ENCODE data around the gene CACNG4. TPM values are rescaled to one million over a fixed set of nuclear protein-coding genes. Genes with fewer than 3 reads are reported as not detected.

Gene CACNG4
- total and polyA plus RNA-seq, 2 of the 4 experiments (the other 2 are of a cell fraction) = under 0.01 to 0.53 TPM

DNA sequence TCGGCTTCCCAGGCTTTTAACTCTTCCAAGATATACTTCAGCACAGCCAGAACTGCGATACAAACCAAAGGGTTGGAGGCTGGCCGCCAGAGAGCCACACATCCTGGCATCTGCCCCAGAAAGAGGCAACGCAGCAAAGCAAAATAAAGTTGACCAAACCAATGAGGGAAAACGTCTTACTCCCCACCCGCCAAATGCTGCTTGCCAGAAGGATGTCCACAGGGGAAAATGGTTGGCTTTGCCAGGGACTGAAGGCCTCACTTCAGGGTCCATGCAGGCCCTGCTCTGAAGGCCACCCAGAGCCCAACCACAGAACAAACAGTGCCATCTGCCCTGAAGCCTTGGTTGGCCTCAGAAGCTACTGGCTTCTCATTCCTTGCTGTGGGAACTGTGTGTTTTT is 94.9 kb downstream of the CACNG4 start:
- Histone ChIP-seq H4K91ac (ENCODE audit: insufficient read depth, low read depth, low read length) (no peak overlapping the region), H3K4ac (ENCODE audit: low read depth, low read length) (no peak overlapping the region), H4K5ac (ENCODE audit: low read depth, low read length) (no peak overlapping the region), H2BK15ac (ENCODE audit: low read depth, low read length) (no peak overlapping the region), H2BK5ac (ENCODE audit: low read depth, low read length, poor library complexity, severe bottlenecking) (no peak overlapping the region), H3K9me1 (ENCODE audit: insufficient read depth, low read length) (peaks cover 5% of the 10 kb centered on the region), H2BK20ac (ENCODE audit: low read depth, low read length) (no peak overlapping the region), H3K4me2 (ENCODE audit: low read depth, low read length) (no peak overlapping the region), H4K8ac (ENCODE audit: low read depth in 2 of 2, low read length in 2 of 2) (no peak overlapping the region), H2AFZ (replicated peaks; ENCODE audit: low read length, poor library complexity) (peak overlapping the region; percentile 32), H3K4me3 (ENCODE audit: insufficient read depth, low read depth, low read length) (no peak overlapping the region), H3K56ac (ENCODE audit: extremely low read depth, insufficient read depth, low read length) (no peak overlapping the region), H3K27ac (ENCODE audit: insufficient read depth, low read length) (no peak overlapping the region), H3K18ac (ENCODE audit: low read depth, low read length) (no peak overlapping the region), H3K79me1 (ENCODE audit: low read depth in 1 of 2, low read length in 2 of 2) (no peaks in the 10 kb centered on the region), H3K14ac (replicated peaks; ENCODE audit: low read depth, low read length) (no peak overlapping the region), H3K9me3 (ENCODE audit: control insufficient read depth, insufficient read depth, low read length) (no peaks in the 10 kb centered on the region), H3K23ac (ENCODE audit: low read depth, low read length) (no peak overlapping the region), H3K36me3 (ENCODE audit: control insufficient read depth, insufficient read depth, low read length) (no peaks in the 10 kb centered on the region), H2BK120ac (ENCODE audit: low read depth, low read length) (no peak overlapping the region), H3K27me3 (ENCODE audit: control insufficient read depth, insufficient read depth, low read length) (no peaks in the 10 kb centered on the region), H2AK9ac (replicated peaks; ENCODE audit: low read depth, low read length, poor library complexity) (peak overlapping the region; percentile 13), H3K9ac (ENCODE audit: low read depth, low read length) (no peak overlapping the region), H2AK5ac (ENCODE audit: low read depth, low read length) (no peak overlapping the region), H4K20me1 (ENCODE audit: insufficient read depth, low read length) (0 out of 2 replicates have a peak, but pooled peaks cover 4% of the 10 kb centered on the region), H3K4me1 (ENCODE audit: control insufficient read depth, insufficient read depth, low read length) (peaks cover 4% of the 10 kb centered on the region)
- no TSS peak for BruUV-seq (replicated peaks)
- ChIA-PET CTCF (interaction anchor here (0.6 kb wide), 1 partner anchor 91 kb away, joined by 8 read pairs; no protein-coding TSS in a partner anchor), POLR2A (ENCODE audit: unreplicated experiment) (no interaction called here)
- dilution Hi-C loops (cut with HindIII; ENCODE audit: low sequenced_read_pairs, unreplicated experiment) (no loop called here), intact Hi-C loops (cut with micrococcal nuclease) (no loop called here), in situ Hi-C loops (cut with MboI; ENCODE audit: low sequenced_read_pairs) (no loop called here)
- no CpG with 5 or more reads among the region's 6 CpGs for WGBS, 2 experiments (ENCODE audit: extremely low coverage in 2 of 2, insufficient read length in 1 of 2)
- no peak for ATAC-seq (ENCODE audit: low read depth)
- TF ChIP-seq MAZ (IDR thresholded peaks at IDR 0.05; ENCODE audit: borderline replicate concordance, low read depth, low read length) (no peak), MAFK (IDR thresholded peaks at IDR 0.05; ENCODE audit: low read depth, low read length) (no peak), NFE2L2 (IDR thresholded peaks at IDR 0.05; ENCODE audit: low read depth, low read length) (no peak), BHLHE40 (IDR thresholded peaks at IDR 0.05; ENCODE audit: low read depth, low read length) (no peak), MXI1 (IDR thresholded peaks at IDR 0.05; ENCODE audit: borderline replicate concordance, low read depth, low read length) (no peak), RCOR1 (IDR thresholded peaks at IDR 0.05; ENCODE audit: insufficient replicate concordance, low read length) (no peak), RAD21 (IDR thresholded peaks at IDR 0.05; ENCODE audit: low read length) (no peak), CEBPB (IDR thresholded peaks at IDR 0.05; ENCODE audit: low read depth, low read length) (no peak), CHD1 (IDR thresholded peaks at IDR 0.05; ENCODE audit: low read depth, low read length) (no peak), USF2 (IDR thresholded peaks at IDR 0.05; ENCODE audit: low read depth, low read length) (no peak), FOS (IDR thresholded peaks at IDR 0.05; ENCODE audit: low read depth, low read length) (no peak), SMC3 (IDR thresholded peaks at IDR 0.05; ENCODE audit: low read depth, low read length) (no peak), RFX5 (IDR thresholded peaks at IDR 0.05; ENCODE audit: low read depth, low read length) (no peak), POLR2A (IDR thresholded peaks at IDR 0.05; ENCODE audit: low read depth, low read length) (no peak)
- TF ChIP-seq, protein P1, sequence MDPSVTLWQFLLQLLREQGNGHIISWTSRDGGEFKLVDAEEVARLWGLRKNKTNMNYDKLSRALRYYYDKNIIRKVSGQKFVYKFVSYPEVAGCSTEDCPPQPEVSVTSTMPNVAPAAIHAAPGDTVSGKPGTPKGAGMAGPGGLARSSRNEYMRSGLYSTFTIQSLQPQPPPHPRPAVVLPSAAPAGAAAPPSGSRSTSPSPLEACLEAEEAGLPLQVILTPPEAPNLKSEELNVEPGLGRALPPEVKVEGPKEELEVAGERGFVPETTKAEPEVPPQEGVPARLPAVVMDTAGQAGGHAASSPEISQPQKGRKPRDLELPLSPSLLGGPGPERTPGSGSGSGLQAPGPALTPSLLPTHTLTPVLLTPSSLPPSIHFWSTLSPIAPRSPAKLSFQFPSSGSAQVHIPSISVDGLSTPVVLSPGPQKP (IDR thresholded peaks at IDR 0.05; ENCODE audit: borderline replicate concordance, low read depth, low read length) = no peak
- TF ChIP-seq, protein P2, sequence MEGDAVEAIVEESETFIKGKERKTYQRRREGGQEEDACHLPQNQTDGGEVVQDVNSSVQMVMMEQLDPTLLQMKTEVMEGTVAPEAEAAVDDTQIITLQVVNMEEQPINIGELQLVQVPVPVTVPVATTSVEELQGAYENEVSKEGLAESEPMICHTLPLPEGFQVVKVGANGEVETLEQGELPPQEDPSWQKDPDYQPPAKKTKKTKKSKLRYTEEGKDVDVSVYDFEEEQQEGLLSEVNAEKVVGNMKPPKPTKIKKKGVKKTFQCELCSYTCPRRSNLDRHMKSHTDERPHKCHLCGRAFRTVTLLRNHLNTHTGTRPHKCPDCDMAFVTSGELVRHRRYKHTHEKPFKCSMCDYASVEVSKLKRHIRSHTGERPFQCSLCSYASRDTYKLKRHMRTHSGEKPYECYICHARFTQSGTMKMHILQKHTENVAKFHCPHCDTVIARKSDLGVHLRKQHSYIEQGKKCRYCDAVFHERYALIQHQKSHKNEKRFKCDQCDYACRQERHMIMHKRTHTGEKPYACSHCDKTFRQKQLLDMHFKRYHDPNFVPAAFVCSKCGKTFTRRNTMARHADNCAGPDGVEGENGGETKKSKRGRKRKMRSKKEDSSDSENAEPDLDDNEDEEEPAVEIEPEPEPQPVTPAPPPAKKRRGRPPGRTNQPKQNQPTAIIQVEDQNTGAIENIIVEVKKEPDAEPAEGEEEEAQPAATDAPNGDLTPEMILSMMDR (conservative IDR thresholded peaks at IDR 0.05; ENCODE audit: low read depth, low read length) = no peak
- no peak for DNase-seq

Measured in IMR-90 (cell line).